Prostate gland (tissue), 2 donors: ENCODE results near the gene PPIH. TPM values are rescaled to one million over a fixed set of nuclear protein-coding genes. Genes with fewer than 3 reads are reported as not detected.
"Not testable (repeated sequence)": the region's sequence is repeated elsewhere in the genome, so short reads cannot be mapped to it uniquely, and the experiment has no call there.

ENCODE experiments used
- DNase-seq: peaks from one replicate; pipeline ENCODE4 v3.0.0-alpha.2; 2019; ENCODE audit warnings: low spot score
- H3K27ac ChIP-seq, 2 donors: fragments of 200-600 bp; sonication (generic); 2 replicates each; pipeline ENCODE4 v1.5.1; 2017 to 2019
- H3K27me3 ChIP-seq: fragments of 200-600 bp; sonication (generic); replicated peaks from 2 replicates; pipeline ENCODE4 v1.5.1; 2019; ENCODE audit not compliant: insufficient read depth
- H3K36me3 ChIP-seq, 2 donors: fragments of 200-600 bp; sonication (generic); 1 replicate in 1 of 2; 2 replicates in 1 of 2; pipeline versions ENCODE4 v1.5.1 to v1.8.1; 2017 to 2019
- H3K4me1 ChIP-seq: fragments of 200-600 bp; sonication (generic); replicated peaks from 2 replicates; pipeline ENCODE4 v1.5.1; 2019
- H3K4me3 ChIP-seq, 2 donors: fragments of 200-600 bp; sonication (generic); 2 replicates each; pipeline ENCODE4 v1.5.1; 2017 to 2019
- H3K9me3 ChIP-seq: fragments of 200-600 bp; sonication (generic); 2 replicates; pipeline ENCODE4 v1.5.1; 2017
- POLR2A ChIP-seq: fragments of 450-650 bp; IDR thresholded peaks from one replicate; pipeline ENCODE4 v1.6.1; 2016; ENCODE audit warnings: antibody characterized with exemption, mild to moderate bottlenecking
- POLR2AphosphoS5 ChIP-seq: sonication (generic); formaldehyde crosslinking; IDR thresholded peaks from one replicate; pipeline ENCODE4 v1.6.1; 2017; ENCODE audit warnings: antibody characterized with exemption
- WGBS: methylation state at CpG from one replicate; pipeline ENCODE4 v1.1.5; 2018; 5-methylcytosine and 5-hydroxymethylcytosine counted together
- intact Hi-C: fragments of 100-400 bp; cut with DNase I; formaldehyde crosslinking; loops from one replicate; pipeline ENCODE4 v1.14.2; 2022
- total RNA-seq, 2 donors: library from RNA; depleted of rRNA; stranded (reverse); fragments of >200 nt; gene quantifications; one replicate each; pipeline ENCODE4 v1.1.0, GENCODE V29; 2016
- TF ChIP-seq, protein P1 (sequence below), 4 experiments: fragments of 200-600 bp in 2 of 4; fragments of 450-650 bp in 2 of 4; sonication (generic) in 2 of 4; IDR thresholded peaks; 1 replicate in 3 of 4; 2 replicates in 1 of 4; pipeline ENCODE4 v1.5.1; 2016 to 2019; ENCODE audit warnings: antibody characterized with exemption in 4 of 4, mild to moderate bottlenecking in 2 of 4, moderate library complexity in 2 of 4

Gene PPIH
- total RNA-seq, 2 donors from 2014 or later: 31.9 to 39.4 TPM

DNA sequence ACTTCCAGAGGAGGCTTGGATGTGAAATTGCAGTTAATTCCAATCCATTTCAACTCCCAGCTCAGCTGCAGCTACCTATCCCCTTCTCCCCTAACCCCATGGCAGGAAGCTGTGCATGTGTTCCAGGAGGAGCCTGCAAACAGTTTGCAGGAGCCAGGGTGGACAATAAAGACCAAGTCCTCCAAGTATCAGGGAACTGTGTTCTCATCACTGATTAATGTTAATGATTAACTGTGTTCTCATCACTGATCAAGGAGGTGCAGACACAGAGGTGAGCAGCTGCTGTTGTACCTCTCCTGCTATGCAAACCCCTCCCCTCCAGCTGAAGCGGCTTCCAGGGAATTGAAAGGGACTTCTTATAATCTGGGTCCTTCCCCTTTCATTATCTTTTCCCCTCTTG is 62.6 kb downstream of the PPIH start:
- intact Hi-C loops: no loop called here
- H3K4me1 ChIP-seq: no peaks in the 10 kb centered on the region
- 80% methylated on average over 1 of the region's 1 CpG for WGBS
- H3K9me3 ChIP-seq: no peaks in the 10 kb centered on the region
- no peaks in the 10 kb centered on the region for H3K36me3 ChIP-seq
- no peak overlapping the region for H3K4me3 ChIP-seq
- H3K27ac ChIP-seq: no peak overlapping the region
- no peak for DNase-seq
- no peaks in the 10 kb centered on the region for H3K27me3 ChIP-seq
- TF ChIP-seq, protein P1, sequence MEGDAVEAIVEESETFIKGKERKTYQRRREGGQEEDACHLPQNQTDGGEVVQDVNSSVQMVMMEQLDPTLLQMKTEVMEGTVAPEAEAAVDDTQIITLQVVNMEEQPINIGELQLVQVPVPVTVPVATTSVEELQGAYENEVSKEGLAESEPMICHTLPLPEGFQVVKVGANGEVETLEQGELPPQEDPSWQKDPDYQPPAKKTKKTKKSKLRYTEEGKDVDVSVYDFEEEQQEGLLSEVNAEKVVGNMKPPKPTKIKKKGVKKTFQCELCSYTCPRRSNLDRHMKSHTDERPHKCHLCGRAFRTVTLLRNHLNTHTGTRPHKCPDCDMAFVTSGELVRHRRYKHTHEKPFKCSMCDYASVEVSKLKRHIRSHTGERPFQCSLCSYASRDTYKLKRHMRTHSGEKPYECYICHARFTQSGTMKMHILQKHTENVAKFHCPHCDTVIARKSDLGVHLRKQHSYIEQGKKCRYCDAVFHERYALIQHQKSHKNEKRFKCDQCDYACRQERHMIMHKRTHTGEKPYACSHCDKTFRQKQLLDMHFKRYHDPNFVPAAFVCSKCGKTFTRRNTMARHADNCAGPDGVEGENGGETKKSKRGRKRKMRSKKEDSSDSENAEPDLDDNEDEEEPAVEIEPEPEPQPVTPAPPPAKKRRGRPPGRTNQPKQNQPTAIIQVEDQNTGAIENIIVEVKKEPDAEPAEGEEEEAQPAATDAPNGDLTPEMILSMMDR (IDR thresholded peaks at IDR 0.05): no peak
- TF ChIP-seq POLR2AphosphoS5 (no peak), POLR2A (no peak)

DNA sequence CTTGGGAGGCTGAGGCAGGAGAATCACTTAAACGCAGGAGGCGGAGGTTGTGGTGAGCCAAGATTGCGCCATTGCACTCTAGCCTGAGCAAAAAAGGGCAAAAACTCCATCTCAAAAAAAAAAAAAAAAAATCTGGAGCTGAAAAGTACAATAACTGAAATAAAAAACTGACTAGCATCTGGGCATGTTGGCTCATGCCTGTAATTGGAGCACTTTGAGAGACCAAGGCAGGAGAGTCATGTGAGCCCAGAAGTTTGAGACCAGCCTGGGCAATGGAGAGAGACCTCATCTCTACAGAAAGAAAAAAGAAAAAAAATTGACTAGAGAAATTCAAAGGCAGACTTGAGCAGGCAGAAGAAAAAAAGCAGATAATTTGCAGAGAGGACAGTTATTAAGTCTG is 63.7 kb downstream of the PPIH start:
- Histone ChIP-seq H3K27me3 (no peaks in the 10 kb centered on the region), H3K4me1 (no peaks in the 10 kb centered on the region), H3K36me3 (no peaks in the 10 kb centered on the region), H3K27ac (no peak overlapping the region), H3K4me3 (no peak overlapping the region), H3K9me3 (no peaks in the 10 kb centered on the region)
- intact Hi-C loops: no loop called here
- no peak for DNase-seq
- WGBS: 91% methylated on average over 3 of the region's 3 CpGs
- TF ChIP-seq POLR2AphosphoS5 (no peak), POLR2A (no peak)
- TF ChIP-seq, protein P1 (IDR thresholded peaks at IDR 0.05): no peak

DNA sequence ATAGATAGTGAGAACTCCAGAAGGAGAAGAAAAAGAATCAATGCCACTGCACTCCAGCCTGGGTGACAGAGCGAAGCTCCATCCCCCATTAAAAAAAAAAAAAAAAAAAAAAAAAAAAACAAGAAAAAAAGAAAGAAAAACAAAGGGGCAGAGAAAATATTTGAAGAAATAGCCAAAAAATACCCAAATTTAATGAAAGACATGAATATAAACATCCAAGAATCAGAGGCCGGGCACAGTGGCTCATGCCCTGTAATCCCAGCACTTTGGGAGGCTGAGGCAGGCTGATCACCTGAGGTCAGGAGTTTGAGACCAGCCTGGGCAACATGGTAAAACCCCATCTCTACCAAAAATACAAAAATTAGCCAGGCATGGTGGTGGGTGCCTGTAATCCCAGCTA is 64.2 kb downstream of the PPIH start:
- H3K27ac ChIP-seq, H3K36me3 ChIP-seq, H3K27me3 ChIP-seq, H3K4me3 ChIP-seq, H3K9me3 ChIP-seq, H3K4me1 ChIP-seq, intact Hi-C loops, DNase-seq: not testable (repeated sequence)
- 94% methylated on average over 2 of the region's 2 CpGs for WGBS

DNA sequence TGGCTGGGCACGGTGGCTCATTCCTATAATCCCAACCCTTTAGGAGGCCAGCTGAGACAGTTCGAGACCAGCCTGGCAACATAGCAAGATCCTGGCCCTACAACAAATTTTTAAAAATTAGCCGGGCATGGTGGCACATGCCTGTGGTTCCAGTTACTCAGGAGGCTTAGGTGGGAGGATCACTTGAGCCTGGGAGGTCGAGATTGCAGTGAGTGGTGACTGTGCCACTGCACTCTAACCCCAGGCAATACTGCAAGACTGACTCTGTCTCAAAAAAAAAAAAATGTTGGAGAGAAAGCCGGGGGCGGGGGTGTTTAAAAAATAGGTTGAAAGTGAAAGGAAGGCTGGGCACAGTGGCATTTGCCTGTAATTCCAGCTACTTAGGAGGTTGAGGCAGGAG is 65.3 kb downstream of the PPIH start:
- TF ChIP-seq, protein P1 (IDR thresholded peaks at IDR 0.05): no peak
- no peak for TF ChIP-seq POLR2A
- no peak overlapping the region for H3K4me3 ChIP-seq
- no peaks in the 10 kb centered on the region for H3K27me3 ChIP-seq
- WGBS: 59% methylated on average over 6 of the region's 6 CpGs
- intact Hi-C loops: no loop called here
- no peaks in the 10 kb centered on the region for H3K9me3 ChIP-seq
- no peaks in the 10 kb centered on the region for H3K36me3 ChIP-seq
- no peak overlapping the region for H3K27ac ChIP-seq
- DNase-seq: no peak
- no peaks in the 10 kb centered on the region for H3K4me1 ChIP-seq

DNA sequence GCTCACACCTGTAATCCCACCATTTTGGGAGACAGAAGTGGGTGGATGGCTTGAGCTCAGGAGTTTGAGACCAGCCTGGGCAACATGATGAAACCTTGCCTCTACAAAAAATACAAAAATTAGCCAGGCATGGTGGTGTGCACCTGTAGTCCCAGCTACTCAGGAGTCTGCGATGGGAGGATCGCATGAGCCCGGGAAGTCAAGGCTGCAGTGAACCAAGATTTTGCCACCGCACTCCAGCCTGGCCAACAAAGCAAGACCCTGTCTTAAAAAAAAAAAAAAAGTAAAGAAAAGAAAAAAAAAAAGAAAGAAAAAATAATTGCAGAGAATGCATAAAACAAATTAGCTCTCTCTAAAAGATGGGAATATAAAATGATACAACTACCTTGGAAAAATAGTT is 67.6 kb downstream of the PPIH start:
- WGBS: 94% methylated on average over 4 of the region's 4 CpGs
- H3K4me3 ChIP-seq: not testable (repeated sequence)

More for the DNA sequence above, 67.6 kb downstream of the PPIH start:
- DNase-seq, H3K27me3 ChIP-seq, intact Hi-C loops, H3K9me3 ChIP-seq, H3K36me3 ChIP-seq, H3K27ac ChIP-seq, H3K4me1 ChIP-seq: not testable (repeated sequence)

Other genes with a start within 250 kb of the PPIH start
- 10 to 100 TPM in 1 of 2 donors, 1 to 10 TPM in 1; 2.0 to 12.7 TPM for gene ZMYND12, start 202.4 kb upstream of the PPIH start, total RNA-seq
- gene PPCS, start 201.9 kb upstream of the PPIH start, total RNA-seq: 100 to 1,000 TPM in 1 of 2 donors, 10 to 100 TPM in 1; 71.2 to 101 TPM
- gene CCDC30, start 195.1 kb upstream of the PPIH start, total RNA-seq: 1 to 10 TPM; 1.8 to 6.2 TPM
- gene YBX1, start 24.0 kb downstream of the PPIH start, total RNA-seq: 100 to 1,000 TPM; 325 to 406 TPM
- gene CLDN19, start 81.8 kb downstream of the PPIH start, total RNA-seq: 1 to 10 TPM; 1.1 to 1.5 TPM
- gene P3H1, start 108.6 kb downstream of the PPIH start, total RNA-seq: 10 to 100 TPM; 21.0 to 52.1 TPM
- 1 to 10 TPM; 3.3 to 3.6 TPM for gene C1orf50, start 108.8 kb downstream of the PPIH start, total RNA-seq
- gene TMEM269, start 126.6 kb downstream of the PPIH start, total RNA-seq: under 1 TPM; 0.14 to 0.62 TPM
- gene ERMAP, start 158.7 kb downstream of the PPIH start, total RNA-seq: 10 to 100 TPM; 14.3 to 15.5 TPM
- 10 to 100 TPM; 15.0 to 42.5 TPM for gene SVBP, start 159.0 kb downstream of the PPIH start, total RNA-seq
- 10 to 100 TPM; 16.0 to 19.5 TPM for gene ZNF691, start 188.2 kb downstream of the PPIH start, total RNA-seq